IMR-90 (cell line): ENCODE measurements around the gene TEX36. TPM values are rescaled to one million over a fixed set of nuclear protein-coding genes. Genes with fewer than 3 reads are reported as not detected.

Experiments used
- ATAC-seq: fragments of 200-7000 bp; cut with Tn5 transposase; 2 replicates; pipeline ENCODE4 v1.9.1; 2020; ENCODE audit warnings: low read depth, mild to moderate bottlenecking, moderate library complexity
- BruUV-seq: library from RNA; stranded (reverse); fragments of 400-500 nt; replicated peaks from 2 replicates; lab custom pipeline; 2021; lab: Mats Ljungman, UMichigan
- CTCF ChIA-PET: fragments of 300-600 bp; formaldehyde crosslinking; extraction: SDS; loops from one replicate; lab custom pipeline; 2021; ENCODE audit warnings: antibody characterized with exemption; lab: Yijun Ruan, JAX
- POLR2A ChIA-PET: fragments of 300-600 bp; sonication (Branson Sonifier 250); formaldehyde crosslinking; loops from one replicate; lab custom pipeline; 2022; ENCODE audit warnings: antibody characterized with exemption; ENCODE audit not compliant: unreplicated experiment; lab: Charles Lee
- DNase-seq: peaks from one replicate; pipeline ENCODE4 v3.0.0; 2013
- H2AFZ ChIP-seq: replicated peaks from 2 replicates; pipeline ENCODE3; 2013; ENCODE audit warnings: low read length, mild to moderate bottlenecking; ENCODE audit not compliant: poor library complexity
- H2AK5ac ChIP-seq: 2 replicates; pipeline ENCODE4 v1.6.1; 2013; ENCODE audit warnings: low read depth, low read length, inconsistent platforms
- H2AK9ac ChIP-seq: replicated peaks from 2 replicates; pipeline ENCODE3; 2013; ENCODE audit warnings: mild to moderate bottlenecking, low read depth, low read length, moderate library complexity; ENCODE audit not compliant: poor library complexity
- H2BK120ac ChIP-seq: 2 replicates; pipeline ENCODE4 v1.6.1; 2013; ENCODE audit warnings: low read depth, low read length, inconsistent platforms
- H2BK15ac ChIP-seq: 3 replicates; pipeline ENCODE4 v1.6.1; 2013; ENCODE audit warnings: low read depth, low read length, inconsistent platforms
- H2BK20ac ChIP-seq: 2 replicates; pipeline ENCODE4 v1.6.1; 2013; ENCODE audit warnings: low read depth, mild to moderate bottlenecking, inconsistent platforms, low read length, moderate library complexity
- H2BK5ac ChIP-seq: 2 replicates; pipeline ENCODE4 v1.6.1; 2013; ENCODE audit warnings: mild to moderate bottlenecking, low read depth, low read length, inconsistent platforms; ENCODE audit not compliant: poor library complexity, severe bottlenecking
- H3K14ac ChIP-seq: replicated peaks from 2 replicates; pipeline ENCODE4 v1.6.1; 2013; ENCODE audit warnings: low read depth, low read length, inconsistent platforms
- H3K18ac ChIP-seq: 2 replicates; pipeline ENCODE4 v1.6.1; 2013; ENCODE audit warnings: low read depth, low read length, control low read depth
- H3K23ac ChIP-seq: 2 replicates; pipeline ENCODE4 v1.6.1; 2013; ENCODE audit warnings: low read depth, low read length, inconsistent platforms
- H3K27ac ChIP-seq: 2 replicates; pipeline ENCODE4 v1.5.1; 2013; ENCODE audit warnings: mild to moderate bottlenecking, control low read depth, low read length; ENCODE audit not compliant: insufficient read depth
- H3K27me3 ChIP-seq: 2 replicates; pipeline ENCODE4 v1.6.1; 2013; ENCODE audit warnings: low read length; ENCODE audit not compliant: control insufficient read depth, insufficient read depth
- H3K36me3 ChIP-seq: 2 replicates; pipeline ENCODE4 v1.6.1; 2013; ENCODE audit warnings: low read length, mixed read lengths; ENCODE audit not compliant: control insufficient read depth, insufficient read depth
- H3K4ac ChIP-seq: 2 replicates; pipeline ENCODE4 v1.6.1; 2013; ENCODE audit warnings: low read depth, low read length, inconsistent platforms
- H3K4me1 ChIP-seq: 2 replicates; pipeline ENCODE4 v1.6.1; 2013; ENCODE audit warnings: low read length, mixed read lengths; ENCODE audit not compliant: control insufficient read depth, insufficient read depth
- H3K4me2 ChIP-seq: 2 replicates; pipeline ENCODE4 v1.6.1; 2013; ENCODE audit warnings: low read depth, mild to moderate bottlenecking, control low read depth, low read length, moderate library complexity
- H3K4me3 ChIP-seq: 2 replicates; pipeline ENCODE4 v1.5.1; 2013; ENCODE audit warnings: low read depth, mild to moderate bottlenecking, control low read depth, low read length, moderate library complexity; ENCODE audit not compliant: insufficient read depth
- H3K56ac ChIP-seq: 2 replicates; pipeline ENCODE4 v1.6.1; 2013; ENCODE audit warnings: low read length, inconsistent platforms; ENCODE audit not compliant: insufficient read depth; ENCODE audit errors: extremely low read depth
- H3K79me1 ChIP-seq, 2 experiments: 2 replicates each; pipeline ENCODE4 v1.6.1; 2013; ENCODE audit warnings: low read length in 2 of 2, inconsistent platforms in 1 of 2, low read depth in 1 of 2
- H3K9ac ChIP-seq: 2 replicates; pipeline ENCODE4 v1.6.1; 2013; ENCODE audit warnings: low read depth, low read length, control low read depth
- H3K9me1 ChIP-seq: 2 replicates; pipeline ENCODE4 v1.6.1; 2013; ENCODE audit warnings: low read length, inconsistent platforms; ENCODE audit not compliant: insufficient read depth
- H3K9me3 ChIP-seq: 2 replicates; pipeline ENCODE4 v1.6.1; 2013; ENCODE audit warnings: low read length; ENCODE audit not compliant: control insufficient read depth, insufficient read depth
- H4K20me1 ChIP-seq: 2 replicates; pipeline ENCODE4 v1.6.1; 2013; ENCODE audit warnings: low read length, inconsistent platforms; ENCODE audit not compliant: insufficient read depth
- H4K5ac ChIP-seq: 2 replicates; pipeline ENCODE4 v1.6.1; 2013; ENCODE audit warnings: mild to moderate bottlenecking, low read depth, low read length, control low read depth
- H4K8ac ChIP-seq, 2 experiments: 2 replicates each; pipeline ENCODE4 v1.6.1; 2013; ENCODE audit warnings: low read depth in 2 of 2, low read length in 2 of 2, control low read depth in 1 of 2, inconsistent platforms in 1 of 2
- H4K91ac ChIP-seq: 2 replicates; pipeline ENCODE4 v1.6.1; 2013; ENCODE audit warnings: low read depth, low read length, inconsistent platforms; ENCODE audit not compliant: insufficient read depth
- FOS ChIP-seq: fragments of 150-350 bp; IDR thresholded peaks from 2 replicates; pipeline ENCODE4 v1.6.1; 2016; ENCODE audit warnings: low read depth, low read length
- POLR2A ChIP-seq: IDR thresholded peaks from 2 replicates; pipeline ENCODE4 v1.6.1; 2012; ENCODE audit warnings: mild to moderate bottlenecking, low read depth, low read length
- WGBS, 2 experiments: methylation state at CpG; one replicate each; pipeline versions ENCODE4 v1.1.5 to v1.1.7; 2013; ENCODE audit warnings: missing lambda C conversion rate in 2 of 2; ENCODE audit not compliant: insufficient read length in 1 of 2; ENCODE audit errors: extremely low coverage in 2 of 2; 5-methylcytosine and 5-hydroxymethylcytosine counted together
- dilution Hi-C: fragments of 300-500 bp; cut with HindIII; formaldehyde crosslinking; loops from one replicate; pipeline ENCODE4 v1.14.3; 2018; ENCODE audit warnings: low sequenced_read_pairs; ENCODE audit not compliant: unreplicated experiment
- in situ Hi-C: fragments of 300-500 bp; cut with MboI; formaldehyde crosslinking; loops from 3 replicates; pipeline ENCODE4 v1.14.3; 2019; ENCODE audit warnings: low sequenced_read_pairs, inconsistent platforms, mixed read lengths
- intact Hi-C: fragments of 100-400 bp; cut with micrococcal nuclease; formaldehyde crosslinking; loops from 2 replicates; pipeline ENCODE4 v1.10.0; 2022
- polyA plus RNA-seq, 3 experiments: library from polyadenylated mRNA; depleted of rRNA; stranded (reverse); fragments of >200 nt; gene quantifications; 2 replicates each; pipeline ENCODE4 v1.2.3, GENCODE V29; 2012; ENCODE audit warnings: low replicate concordance in 1 of 3
- total RNA-seq: library from RNA; depleted of rRNA; stranded (reverse); fragments of >200 nt; gene quantifications from 2 replicates; pipeline ENCODE4 v1.2.3, GENCODE V29; 2012; rRNA removed
- TF ChIP-seq, protein P1 (sequence below): fragments of 150-350 bp; IDR thresholded peaks from 2 replicates; pipeline ENCODE4 v1.6.1; 2017; ENCODE audit warnings: mild to moderate bottlenecking, antibody characterized with exemption, low read length, low read depth
- TF ChIP-seq, protein P2 (sequence below): fragments of 150-350 bp; IDR thresholded peaks from 2 replicates; pipeline ENCODE4 v1.6.1; 2016; ENCODE audit warnings: low read depth, mild to moderate bottlenecking, low read length, moderate library complexity, borderline replicate concordance

The TEX36 gene
- total and polyA plus RNA-seq, 2 of the 4 experiments (the other 2 are of a cell fraction) = not detected

DNA sequence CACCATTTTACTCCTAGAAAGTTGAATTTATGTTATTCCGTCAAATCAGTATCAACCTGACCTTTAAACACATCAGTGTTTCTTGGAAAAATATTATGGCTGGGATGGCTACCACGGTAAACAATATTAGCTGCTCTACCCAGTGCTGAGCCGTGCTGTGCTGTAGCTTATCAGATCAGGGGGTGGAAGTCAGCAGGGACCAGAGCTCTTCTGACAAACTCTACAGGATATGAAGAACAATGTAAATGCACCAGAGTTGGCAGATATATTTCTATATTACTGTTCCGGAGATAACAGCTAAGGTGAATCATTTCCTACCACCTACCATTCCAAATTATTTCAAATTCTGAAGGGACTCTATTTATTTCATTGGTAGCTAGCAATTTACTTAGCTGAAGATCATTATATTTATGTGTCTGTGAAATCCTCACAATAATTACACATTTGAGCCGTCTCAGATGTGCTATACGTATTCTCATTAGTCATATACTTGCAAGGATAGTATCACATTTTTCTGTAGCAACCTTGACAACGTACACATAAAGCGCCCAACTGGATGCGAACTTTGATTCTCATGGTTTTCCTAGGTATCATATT, 76.5 kb downstream of the TEX36 start:
- no peak overlapping the region for H3K4me3 ChIP-seq
- ATAC-seq = no peak
- dilution Hi-C loops = no loop called here
- H3K9me1 ChIP-seq = no peaks in the 10 kb centered on the region; the same call in 1 of the 2 replicates
- in situ Hi-C loops = no loop called here
- H3K27me3 ChIP-seq = no peaks in the 10 kb centered on the region
- POLR2A ChIA-PET = no interaction called here
- no peak for DNase-seq
- H2BK120ac ChIP-seq = no peak overlapping the region
- no peak overlapping the region for H3K4ac ChIP-seq
- H4K91ac ChIP-seq = no peak overlapping the region
- H3K9ac ChIP-seq = no peak overlapping the region
- H2BK20ac ChIP-seq = no peak overlapping the region
- no peak overlapping the region for H3K27ac ChIP-seq
- H3K79me1 ChIP-seq = no peaks in the 10 kb centered on the region
- no peaks in the 10 kb centered on the region for H4K20me1 ChIP-seq
- H4K8ac ChIP-seq = no peak overlapping the region
- H3K9me3 ChIP-seq = no peaks in the 10 kb centered on the region
- H3K18ac ChIP-seq = no peak overlapping the region
- intact Hi-C loops = no loop called here
- no peak overlapping the region for H2BK15ac ChIP-seq
- no peaks in the 10 kb centered on the region for H3K4me1 ChIP-seq
- H2AK9ac ChIP-seq = no peak overlapping the region
- WGBS, 2 experiments = 67% methylated on average over 3 of the region's 9 CpGs; no CpG with 5 or more reads in 1 of the 2 experiments
- H3K56ac ChIP-seq = no peak overlapping the region
- TF ChIP-seq, protein P1, sequence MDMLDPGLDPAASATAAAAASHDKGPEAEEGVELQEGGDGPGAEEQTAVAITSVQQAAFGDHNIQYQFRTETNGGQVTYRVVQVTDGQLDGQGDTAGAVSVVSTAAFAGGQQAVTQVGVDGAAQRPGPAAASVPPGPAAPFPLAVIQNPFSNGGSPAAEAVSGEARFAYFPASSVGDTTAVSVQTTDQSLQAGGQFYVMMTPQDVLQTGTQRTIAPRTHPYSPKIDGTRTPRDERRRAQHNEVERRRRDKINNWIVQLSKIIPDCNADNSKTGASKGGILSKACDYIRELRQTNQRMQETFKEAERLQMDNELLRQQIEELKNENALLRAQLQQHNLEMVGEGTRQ = no peak
- TF ChIP-seq, protein P2, sequence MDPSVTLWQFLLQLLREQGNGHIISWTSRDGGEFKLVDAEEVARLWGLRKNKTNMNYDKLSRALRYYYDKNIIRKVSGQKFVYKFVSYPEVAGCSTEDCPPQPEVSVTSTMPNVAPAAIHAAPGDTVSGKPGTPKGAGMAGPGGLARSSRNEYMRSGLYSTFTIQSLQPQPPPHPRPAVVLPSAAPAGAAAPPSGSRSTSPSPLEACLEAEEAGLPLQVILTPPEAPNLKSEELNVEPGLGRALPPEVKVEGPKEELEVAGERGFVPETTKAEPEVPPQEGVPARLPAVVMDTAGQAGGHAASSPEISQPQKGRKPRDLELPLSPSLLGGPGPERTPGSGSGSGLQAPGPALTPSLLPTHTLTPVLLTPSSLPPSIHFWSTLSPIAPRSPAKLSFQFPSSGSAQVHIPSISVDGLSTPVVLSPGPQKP = no peak
- no peak for TF ChIP-seq FOS
- TF ChIP-seq POLR2A = no peak
- H2BK5ac ChIP-seq = no peak overlapping the region
- H3K23ac ChIP-seq = no peak overlapping the region
- CTCF ChIA-PET = no interaction called here
- no peak overlapping the region for H3K14ac ChIP-seq
- no peaks in the 10 kb centered on the region for H3K36me3 ChIP-seq
- H4K5ac ChIP-seq = no peak overlapping the region
- H3K4me2 ChIP-seq = no peak overlapping the region
- BruUV-seq = no TSS peak
- no peak overlapping the region for H2AK5ac ChIP-seq
- H2AFZ ChIP-seq = no peak overlapping the region

Other genes with a start within 250 kb of the TEX36 start
- gene EDRF1, start 36.5 kb upstream of the TEX36 start, total RNA-seq = 24.9 and 28.1 TPM in 2 replicates
- 14.1 and 17.0 TPM in 2 replicates for gene EDRF1, start 36.5 kb upstream of the TEX36 start, polyA plus RNA-seq (2012; rRNA removed)
- gene MMP21, start 92.7 kb upstream of the TEX36 start, total RNA-seq = not detected in 2 replicates
- not detected in 2 replicates for gene MMP21, start 92.7 kb upstream of the TEX36 start, polyA plus RNA-seq (2012; rRNA removed)
- gene UROS, start 140.1 kb upstream of the TEX36 start, total RNA-seq = 56.5 and 63.6 TPM in 2 replicates
- gene UROS, start 140.1 kb upstream of the TEX36 start, polyA plus RNA-seq (2012; rRNA removed) = 48.7 and 50.4 TPM in 2 replicates
- gene BCCIP, start 140.4 kb upstream of the TEX36 start, total RNA-seq = 31.9 and 65.8 TPM in 2 replicates
- gene BCCIP, start 140.4 kb upstream of the TEX36 start, polyA plus RNA-seq (2012; rRNA removed) = 42.4 and 49.2 TPM in 2 replicates
- 27.8 and 35.0 TPM in 2 replicates for gene DHX32, start 198.1 kb upstream of the TEX36 start, total RNA-seq
- 11.5 and 15.6 TPM in 2 replicates for gene DHX32, start 198.1 kb upstream of the TEX36 start, polyA plus RNA-seq (2012; rRNA removed)
- gene FANK1, start 213.4 kb upstream of the TEX36 start, total RNA-seq = 0.90 and 1.9 TPM in 2 replicates
- 2.0 and 2.2 TPM in 2 replicates for gene FANK1, start 213.4 kb upstream of the TEX36 start, polyA plus RNA-seq (2012; rRNA removed)